Activated T-cell treated with anti-CD3 and anti-CD28 coated beads, Interleukin-2, amount 50 U/mL, for 24 hours (primary cell): ENCODE data around the gene SUCLG2.

Source experiments
- DNase-seq: peaks from one replicate; pipeline ENCODE4 v3.0.0-alpha.2; 2020
- H3K27ac Mint-ChIP-seq: 2 replicates; pipeline ENCODE4 v1.8.0; 2020; ENCODE audit warnings: mild to moderate bottlenecking, mixed read lengths
- H3K27me3 Mint-ChIP-seq: 2 replicates; pipeline ENCODE4 v1.8.0; 2020; ENCODE audit warnings: mixed read lengths
- H3K36me3 Mint-ChIP-seq: 2 replicates; pipeline ENCODE4 v1.8.0; 2020; ENCODE audit warnings: low read depth, mixed read lengths
- H3K4me1 Mint-ChIP-seq: 2 replicates; pipeline ENCODE4 v1.8.0; 2020; ENCODE audit warnings: low read depth, mixed read lengths
- H3K4me3 Mint-ChIP-seq: 2 replicates; pipeline ENCODE4 v1.8.0; 2020; ENCODE audit warnings: mild to moderate bottlenecking, moderate library complexity, mixed read lengths
- H3K9me3 Mint-ChIP-seq: 2 replicates; pipeline ENCODE4 v1.8.0; 2020; ENCODE audit warnings: mixed read lengths

The SUCLG2 gene

DNA sequence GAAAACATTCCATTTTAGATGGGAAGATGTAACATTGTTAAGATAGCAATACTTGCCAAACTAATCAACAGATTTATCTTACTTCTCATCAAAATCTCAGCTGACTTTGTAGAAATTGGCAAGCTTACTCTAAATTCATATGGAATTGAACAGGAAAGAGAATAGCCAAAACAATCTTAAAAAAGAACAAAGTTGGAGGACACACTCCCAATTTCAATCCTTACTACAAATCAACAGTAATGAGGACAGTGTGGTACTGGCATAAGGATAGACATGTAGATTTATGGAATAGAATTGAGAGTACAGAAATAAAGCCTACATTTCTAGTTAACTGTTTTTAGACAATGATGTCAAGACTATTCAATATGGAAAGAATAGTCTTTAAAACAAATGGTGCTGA is 308.3 kb downstream of the SUCLG2 start:
- peaks cover 2% of the 10 kb centered on the region for H3K36me3 Mint-ChIP-seq
- no peak overlapping the region for H3K27ac Mint-ChIP-seq
- H3K27me3 Mint-ChIP-seq, result peaks cover 11% of the 10 kb centered on the region
- no peak overlapping the region for H3K4me3 Mint-ChIP-seq
- peaks cover 30% of the 10 kb centered on the region for H3K9me3 Mint-ChIP-seq
- no peak for DNase-seq
- peaks cover 22% of the 10 kb centered on the region for H3K4me1 Mint-ChIP-seq

DNA sequence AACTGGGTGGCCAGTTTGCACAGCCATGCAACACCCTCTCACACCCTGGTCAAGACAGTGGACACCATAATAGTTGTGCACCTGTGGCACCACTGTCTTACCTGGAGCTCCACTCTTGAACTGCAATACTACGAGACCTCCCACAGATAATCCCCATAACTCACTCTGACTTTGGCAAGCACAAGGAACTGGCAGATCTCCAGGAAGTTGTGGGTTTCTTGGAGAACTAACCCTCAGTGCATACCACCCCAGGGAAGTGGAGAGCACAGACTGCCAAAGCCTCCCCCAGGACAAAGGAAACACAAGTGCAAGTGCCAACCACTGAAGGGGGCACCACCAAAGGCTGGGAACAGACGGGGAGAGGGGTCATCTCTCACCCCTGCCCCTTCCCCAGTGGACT is 318.6 kb downstream of the SUCLG2 start:
- Mint-ChIP-seq H3K27me3 (peaks cover 25% of the 10 kb centered on the region), H3K4me1 (peaks cover 14% of the 10 kb centered on the region), H3K4me3 (no peak overlapping the region), H3K36me3 (peaks cover 5% of the 10 kb centered on the region), H3K9me3 (peaks cover 43% of the 10 kb centered on the region), H3K27ac (no peak overlapping the region)
- no peak for DNase-seq

DNA sequence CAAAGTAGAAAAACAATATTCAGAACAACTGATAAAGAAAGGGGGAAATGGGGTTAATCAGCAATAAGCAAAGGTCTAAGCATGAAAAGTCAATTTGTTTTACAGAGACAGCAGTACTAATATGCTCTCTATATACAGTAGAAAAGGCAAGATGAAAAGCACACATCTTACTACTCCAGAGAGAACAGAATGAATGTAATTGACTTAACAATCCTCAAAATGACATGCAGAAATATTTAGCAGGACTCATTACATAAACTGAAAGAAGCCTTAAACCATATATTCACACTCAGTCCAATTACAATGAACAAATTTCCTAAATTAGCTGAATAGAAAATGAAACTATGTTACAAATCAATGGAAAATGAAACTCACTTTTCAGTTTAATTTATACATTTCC is 319.8 kb downstream of the SUCLG2 start:
- no peak overlapping the region for H3K4me3 Mint-ChIP-seq
- H3K9me3 Mint-ChIP-seq, result peaks cover 31% of the 10 kb centered on the region
- peak overlapping the region; percentile 19 for H3K27ac Mint-ChIP-seq
- peaks cover 20% of the 10 kb centered on the region for H3K4me1 Mint-ChIP-seq
- peaks cover 5% of the 10 kb centered on the region for H3K36me3 Mint-ChIP-seq
- H3K27me3 Mint-ChIP-seq, result peaks cover 22% of the 10 kb centered on the region
- DNase-seq, result no peak

DNA sequence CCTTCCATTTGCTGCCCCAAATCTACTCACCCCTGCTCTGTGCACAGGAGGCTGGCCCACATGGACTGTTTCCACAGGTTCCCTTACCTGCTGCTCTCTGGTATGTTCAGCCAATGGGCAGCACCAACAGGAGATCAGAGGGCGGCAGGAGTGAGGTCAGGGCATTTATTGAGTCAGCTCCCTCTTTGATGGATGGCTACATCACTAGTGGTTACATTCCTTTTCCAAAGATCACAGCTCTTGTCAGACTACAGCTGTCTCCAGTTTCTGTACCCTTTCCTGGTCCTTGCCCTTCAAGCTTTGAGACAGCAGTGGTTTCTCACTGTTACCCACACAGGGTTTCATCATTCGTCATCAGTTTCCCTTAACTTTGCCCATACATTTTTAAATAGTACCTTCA is 325.1 kb downstream of the SUCLG2 start:
- peaks cover 22% of the 10 kb centered on the region for H3K27me3 Mint-ChIP-seq
- H3K27ac Mint-ChIP-seq, result peak overlapping the region; percentile 57
- peaks cover 27% of the 10 kb centered on the region for H3K4me1 Mint-ChIP-seq
- no peak for DNase-seq
- no peaks in the 10 kb centered on the region for H3K9me3 Mint-ChIP-seq
- H3K4me3 Mint-ChIP-seq, result no peak overlapping the region
- no peaks in the 10 kb centered on the region for H3K36me3 Mint-ChIP-seq

DNA sequence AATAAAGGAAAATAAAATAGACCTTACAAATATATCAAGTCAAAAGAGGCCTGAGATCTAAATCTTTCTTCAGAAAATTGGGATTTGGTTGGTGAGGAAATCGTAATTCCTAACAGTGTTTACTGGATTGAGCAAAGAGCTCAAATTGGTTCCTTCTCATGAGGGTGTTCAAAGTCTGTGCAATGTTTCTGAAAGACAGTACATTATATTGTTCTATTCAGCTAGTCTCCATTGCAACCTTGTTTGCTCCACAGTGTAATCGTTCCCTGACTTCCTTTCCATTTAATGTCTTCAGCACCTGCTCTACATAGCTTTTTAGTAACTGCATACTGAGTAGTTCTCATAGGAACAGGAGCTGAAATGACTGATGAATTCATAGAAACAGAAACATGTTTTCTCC is 326.8 kb downstream of the SUCLG2 start:
- H3K27ac Mint-ChIP-seq, result no peak overlapping the region
- H3K4me3 Mint-ChIP-seq, result no peak overlapping the region
- H3K27me3 Mint-ChIP-seq, result peaks cover 19% of the 10 kb centered on the region
- DNase-seq, result no peak
- H3K4me1 Mint-ChIP-seq, result peaks cover 23% of the 10 kb centered on the region
- H3K9me3 Mint-ChIP-seq, result no peaks in the 10 kb centered on the region
- no peaks in the 10 kb centered on the region for H3K36me3 Mint-ChIP-seq

DNA sequence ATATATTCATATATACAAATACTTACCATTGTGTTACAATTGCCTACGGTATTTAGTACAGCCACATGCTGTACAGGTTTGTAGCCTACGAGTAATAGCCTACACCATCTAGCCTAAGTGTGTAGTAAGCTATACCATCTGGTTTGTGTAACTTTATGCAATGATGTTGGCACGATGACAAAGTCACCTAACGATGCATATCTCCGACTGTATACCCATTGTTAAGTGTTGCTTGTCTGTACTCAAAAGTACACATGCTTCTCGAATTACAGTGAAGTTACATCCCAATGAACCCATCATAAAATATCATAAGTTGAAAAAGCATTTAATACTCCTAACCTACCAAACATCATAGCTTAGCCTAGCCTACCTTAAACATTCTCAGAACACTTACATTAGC is 329.2 kb downstream of the SUCLG2 start:
- Mint-ChIP-seq H3K4me1 (peaks cover 18% of the 10 kb centered on the region), H3K27ac (no peak overlapping the region), H3K36me3 (no peaks in the 10 kb centered on the region), H3K9me3 (peaks cover 10% of the 10 kb centered on the region), H3K4me3 (no peak overlapping the region), H3K27me3 (peaks cover 7% of the 10 kb centered on the region)
- DNase-seq, result no peak
